HG02610 (cell line): ENCODE measurements around the gene CUEDC2.

ENCODE experiments used
- ATAC-seq: cut with Tn5 transposase; IDR thresholded peaks from one replicate; pipeline ENCODE4 v1.9.1; 2021; ENCODE audit warnings: mild to moderate bottlenecking, moderate library complexity; ENCODE audit not compliant: unreplicated experiment

The CUEDC2 gene, protein sequence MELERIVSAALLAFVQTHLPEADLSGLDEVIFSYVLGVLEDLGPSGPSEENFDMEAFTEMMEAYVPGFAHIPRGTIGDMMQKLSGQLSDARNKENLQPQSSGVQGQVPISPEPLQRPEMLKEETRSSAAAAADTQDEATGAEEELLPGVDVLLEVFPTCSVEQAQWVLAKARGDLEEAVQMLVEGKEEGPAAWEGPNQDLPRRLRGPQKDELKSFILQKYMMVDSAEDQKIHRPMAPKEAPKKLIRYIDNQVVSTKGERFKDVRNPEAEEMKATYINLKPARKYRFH

DNA sequence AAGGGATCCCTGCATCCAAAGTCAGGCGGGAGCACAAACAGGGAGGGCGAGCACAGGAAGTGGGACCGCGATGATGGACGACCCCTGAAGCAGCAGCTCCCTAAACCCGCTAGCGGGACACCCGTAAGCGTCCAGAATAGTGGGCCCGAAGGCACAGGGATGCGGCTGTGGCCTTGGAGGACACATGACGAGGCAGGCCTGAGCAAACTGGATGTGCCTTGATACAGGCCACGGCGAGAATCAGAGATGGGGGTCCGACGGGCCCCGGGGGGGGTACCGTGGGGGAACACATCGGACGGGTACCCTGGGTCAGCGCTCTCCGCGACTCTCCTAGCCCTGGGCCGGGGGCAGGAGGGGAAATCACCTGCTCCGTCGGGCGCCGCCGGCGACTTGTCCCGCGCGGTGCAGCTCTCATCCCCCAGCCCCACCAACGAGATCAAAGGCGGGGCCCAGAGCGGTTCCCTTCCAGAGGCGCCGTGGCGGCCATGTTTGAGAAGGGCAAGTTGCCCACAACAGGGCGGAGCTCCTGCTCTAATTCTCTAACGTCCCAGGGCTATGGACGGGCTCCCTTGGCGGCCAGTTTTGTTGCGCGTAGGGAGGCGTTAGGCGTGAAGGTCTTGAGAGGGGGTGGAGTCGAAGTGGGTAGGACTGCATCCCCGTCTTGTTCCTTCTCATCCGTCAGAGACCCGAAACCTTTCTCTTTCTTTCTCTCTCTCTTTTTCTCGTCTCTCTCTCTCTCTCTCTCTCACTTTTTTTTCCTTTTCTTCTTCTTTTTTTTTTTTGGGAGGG lies at the start of gene CUEDC2:
Gene CUEDC2, minus strand, starts transcription at position 413 of the 789 bp plus-strand sequence. CDS start 7,386 bp downstream, outside the sequence.
- ATAC-seq, result peak; percentile 84

DNA sequence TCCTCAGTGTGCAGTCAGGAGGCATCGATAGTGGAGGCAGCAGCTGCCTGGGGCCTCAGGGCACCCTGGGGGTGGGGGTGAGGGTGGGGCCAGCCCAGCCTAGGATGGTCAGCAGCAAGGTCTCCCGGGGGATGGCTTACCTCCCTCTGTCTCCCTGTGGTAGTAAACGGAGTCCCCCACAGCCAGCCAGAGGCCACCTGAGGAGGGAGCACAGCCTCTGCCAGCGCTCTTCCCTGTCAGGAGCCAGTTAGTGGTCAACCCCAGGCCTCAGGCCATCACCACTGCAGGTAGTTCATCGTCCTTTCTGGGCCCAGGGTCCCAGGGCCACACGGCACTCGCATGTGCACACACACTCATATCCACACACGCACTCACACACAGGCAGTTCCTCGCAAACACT lies 48.0 kb upstream of the CUEDC2 start:
- ATAC-seq, result no peak

DNA sequence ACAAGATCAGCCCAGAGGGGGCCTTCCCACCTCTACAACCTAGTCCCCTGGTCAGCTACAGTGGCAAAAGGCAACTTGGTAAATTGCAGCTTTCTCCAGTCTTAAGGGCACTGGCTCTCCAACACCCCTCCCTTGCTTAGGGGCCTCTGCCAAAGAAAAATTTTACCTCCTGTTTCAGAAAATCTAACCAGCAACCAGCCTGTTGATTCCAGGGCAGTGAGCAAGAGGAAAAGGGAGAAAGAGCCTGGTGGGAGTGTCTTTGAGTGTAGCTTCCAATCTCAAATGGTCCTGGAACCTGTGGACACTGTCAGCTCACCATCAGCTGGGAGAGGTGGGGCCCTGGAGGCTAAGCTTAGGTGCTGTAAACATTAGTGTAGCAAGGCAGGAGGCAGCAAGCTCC lies 47.3 kb upstream of the CUEDC2 start:
- no peak for ATAC-seq

DNA sequence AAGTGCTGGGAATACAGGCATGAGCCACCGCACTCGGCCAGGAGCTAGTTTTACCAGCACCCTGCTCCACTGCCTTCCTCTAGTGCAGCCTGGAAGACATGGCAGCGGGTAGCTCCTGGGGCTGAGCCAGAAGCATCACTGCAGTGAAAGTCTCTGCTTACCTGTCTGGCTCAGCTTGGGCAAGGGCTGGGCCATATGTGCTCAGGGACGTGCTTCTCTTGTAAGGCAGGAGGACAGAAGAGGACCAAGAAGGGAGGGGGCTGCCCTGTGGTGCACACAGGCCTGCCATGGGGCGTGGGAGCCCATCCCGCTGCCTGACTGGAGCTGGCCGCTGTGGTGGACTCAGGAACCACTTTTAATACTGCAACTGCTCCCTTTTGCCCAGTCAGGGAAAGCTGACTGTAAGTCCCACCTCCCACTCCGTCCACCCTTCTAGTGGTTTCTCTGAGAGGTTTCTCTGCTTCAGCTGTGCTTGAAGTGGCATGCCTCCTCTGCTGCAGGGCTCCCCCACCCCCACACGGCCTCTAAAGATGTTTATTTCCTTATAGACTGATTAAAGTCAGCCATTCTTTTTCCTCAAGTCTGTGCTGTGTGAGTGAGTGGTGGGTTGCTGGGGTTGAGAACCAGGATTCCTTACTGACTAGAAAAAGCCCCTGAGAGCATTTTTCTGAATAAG lies 44.2 kb upstream of the CUEDC2 start:
- ATAC-seq, result no peak

DNA sequence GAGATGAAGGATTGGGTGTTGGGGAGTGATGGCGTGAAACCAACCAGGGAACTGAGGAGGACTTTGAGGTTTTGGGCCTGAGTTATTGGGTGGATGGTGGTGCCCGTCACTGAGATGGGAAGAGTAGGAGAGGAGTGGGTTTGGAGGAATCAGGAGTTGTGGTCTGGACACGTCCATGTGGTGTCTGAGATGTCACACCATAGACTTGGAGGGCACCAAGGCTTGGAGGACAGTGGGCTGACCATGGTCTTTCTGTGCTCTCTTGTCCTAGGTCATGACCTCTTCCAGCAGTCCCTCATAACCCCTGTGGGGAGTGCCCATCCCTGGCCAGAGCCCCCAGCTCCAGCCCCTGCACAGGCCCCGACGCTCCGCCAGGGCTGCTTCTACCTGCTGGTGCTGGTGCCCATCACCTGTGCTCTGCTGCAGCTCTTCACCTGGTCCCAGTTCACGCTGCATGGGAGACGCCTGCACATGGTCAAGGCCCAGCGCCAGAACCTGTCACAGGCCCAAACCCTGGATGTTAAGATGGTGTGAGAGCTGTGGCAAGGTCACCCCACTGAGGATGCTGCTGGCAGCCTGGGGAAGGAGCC lies 43.2 kb upstream of the CUEDC2 start:
- no peak for ATAC-seq

DNA sequence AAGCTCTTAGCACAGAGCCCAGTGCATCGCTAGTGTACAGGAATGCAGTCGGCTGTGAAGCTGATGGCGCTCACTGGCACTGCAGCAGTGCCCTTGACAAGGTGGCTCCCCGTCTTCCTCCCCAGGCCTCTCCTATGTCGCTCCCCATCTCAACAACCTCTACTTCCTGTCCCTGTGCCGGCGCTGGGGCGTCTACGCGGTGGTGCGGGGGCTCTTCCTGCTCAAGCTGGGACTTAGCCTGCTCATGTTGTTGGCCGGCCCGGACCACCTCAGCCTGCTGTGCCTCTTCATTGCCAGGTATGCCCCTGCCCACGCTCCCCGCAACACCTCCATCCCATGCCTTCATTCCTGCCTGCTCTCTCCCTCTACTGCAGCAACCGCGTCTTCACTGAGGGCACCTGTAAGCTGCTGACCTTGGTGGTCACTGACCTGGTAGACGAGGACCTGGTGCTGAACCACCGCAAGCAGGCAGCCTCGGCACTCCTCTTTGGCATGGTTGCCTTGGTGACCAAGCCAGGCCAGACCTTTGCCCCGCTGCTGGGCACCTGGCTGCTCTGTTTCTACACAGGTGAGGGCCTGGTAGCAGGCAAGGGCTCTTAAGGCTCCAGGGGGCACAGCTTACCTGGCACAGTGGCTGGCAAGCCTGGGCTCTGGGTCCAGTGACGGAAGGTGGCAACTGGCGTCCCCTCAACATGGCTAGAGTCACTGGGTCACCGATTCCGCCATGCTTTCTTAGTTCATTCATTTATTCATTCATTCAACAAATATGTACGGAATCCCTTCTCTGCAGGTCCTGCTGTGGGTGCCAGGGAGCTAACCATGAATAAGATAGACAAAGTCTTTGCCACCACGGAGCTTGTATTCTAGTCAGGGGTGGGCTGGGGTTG lies 41.3 kb upstream of the CUEDC2 start:
- ATAC-seq, result no peak

DNA sequence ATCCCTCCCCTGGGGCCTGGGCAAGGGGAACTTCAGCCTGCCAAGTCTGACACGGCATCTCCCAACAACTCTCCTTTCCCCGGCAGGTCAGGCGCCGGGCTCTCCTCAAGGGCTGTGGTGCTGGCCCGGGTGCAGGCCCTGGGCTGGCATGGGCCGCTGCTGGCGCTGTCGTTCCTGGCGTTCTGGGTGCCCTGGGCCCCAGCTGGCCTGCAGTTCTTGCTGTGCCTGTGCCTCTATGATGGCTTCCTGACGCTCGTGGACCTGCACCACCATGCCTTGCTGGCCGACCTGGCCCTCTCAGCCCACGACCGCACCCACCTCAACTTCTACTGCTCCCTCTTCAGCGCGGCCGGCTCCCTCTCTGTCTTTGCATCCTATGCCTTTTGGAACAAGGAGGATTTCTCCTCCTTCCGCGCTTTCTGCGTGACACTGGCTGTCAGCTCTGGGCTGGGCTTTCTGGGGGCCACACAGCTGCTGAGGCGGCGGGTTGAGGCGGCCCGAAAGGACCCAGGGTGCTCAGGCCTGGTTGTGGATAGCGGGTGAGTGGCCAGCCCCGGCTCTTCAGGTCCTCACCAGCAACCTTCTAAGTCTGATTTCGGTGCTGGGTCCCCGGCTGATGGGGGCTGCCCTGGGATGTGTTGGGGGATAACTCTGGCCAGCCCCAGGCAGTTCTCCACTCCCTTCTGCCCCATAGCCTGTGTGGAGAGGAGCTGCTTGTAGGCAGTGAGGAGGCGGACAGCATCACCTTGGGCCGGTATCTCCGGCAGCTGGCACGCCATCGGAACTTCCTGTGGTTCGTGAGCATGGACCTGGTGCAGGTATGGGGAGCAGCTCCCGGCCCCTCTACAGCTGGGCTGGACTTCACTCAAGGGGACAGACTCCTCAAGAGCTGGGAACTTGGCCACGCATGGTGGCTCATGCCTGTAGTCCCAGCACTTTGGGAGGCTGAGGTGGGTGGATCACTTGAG lies 38.5 kb upstream of the CUEDC2 start:
- no peak for ATAC-seq

DNA sequence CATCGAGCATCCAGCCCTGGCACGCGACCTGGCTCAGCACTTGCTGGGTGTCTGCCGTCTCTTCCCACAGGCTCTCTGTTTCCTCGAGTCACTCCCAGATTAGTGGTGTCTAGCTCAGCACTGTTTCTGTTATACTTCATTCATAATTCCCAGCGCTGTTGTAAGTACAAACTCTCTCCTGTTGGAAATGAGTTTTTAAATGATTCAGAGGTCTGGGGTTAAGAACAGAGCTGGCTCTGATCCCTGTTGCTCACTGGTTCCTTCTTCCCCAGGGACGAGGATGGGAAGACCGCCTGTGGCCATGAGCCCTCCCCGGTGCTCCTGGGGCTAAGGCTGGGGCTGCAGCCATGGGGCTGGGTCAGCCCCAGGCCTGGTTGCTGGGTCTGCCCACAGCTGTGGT lies 36.3 kb upstream of the CUEDC2 start:
- ATAC-seq, result no peak

DNA sequence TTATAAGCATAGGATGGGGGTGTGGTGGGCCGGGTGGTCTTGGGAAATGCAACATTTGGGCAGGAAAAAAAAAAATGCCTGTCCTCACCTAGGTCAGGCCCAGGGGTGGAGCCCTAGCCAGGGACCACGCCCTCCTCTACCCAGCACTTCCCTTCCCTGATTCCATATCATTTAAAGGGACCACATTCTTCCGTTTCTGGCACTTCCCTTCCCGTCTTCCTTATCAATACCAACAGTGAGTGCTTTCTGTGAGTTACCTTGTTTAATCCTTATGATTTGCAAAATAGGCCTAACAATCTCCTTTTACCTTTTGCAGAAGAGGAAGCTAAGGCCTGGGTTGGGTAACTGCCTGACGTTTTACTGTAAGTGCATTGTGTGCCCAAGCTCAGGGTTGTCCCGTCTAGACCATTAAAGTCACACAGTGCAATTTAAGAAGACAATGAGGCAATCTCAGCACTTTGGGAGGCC lies 35.6 kb upstream of the CUEDC2 start:
- ATAC-seq, result no peak

DNA sequence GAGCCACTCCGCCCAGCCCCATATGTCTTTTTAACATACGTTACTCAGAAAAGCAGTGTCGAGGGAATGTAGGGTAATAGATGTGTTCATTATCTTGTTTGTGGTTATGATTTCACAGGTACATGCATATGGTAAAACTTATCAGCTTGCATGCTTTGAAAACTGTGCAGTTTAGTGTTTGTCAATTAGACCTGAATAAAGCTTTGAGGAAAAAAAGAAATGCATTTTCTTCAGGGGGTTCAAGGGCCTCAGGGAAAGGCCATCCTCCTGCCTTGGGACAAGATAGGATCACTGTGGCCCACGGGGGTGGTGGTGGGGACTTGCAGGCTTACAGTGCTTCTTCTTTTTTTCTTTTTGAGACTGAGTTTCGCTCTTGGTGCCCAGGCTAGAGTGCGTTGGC lies 34.9 kb upstream of the CUEDC2 start:
- no peak for ATAC-seq

DNA sequence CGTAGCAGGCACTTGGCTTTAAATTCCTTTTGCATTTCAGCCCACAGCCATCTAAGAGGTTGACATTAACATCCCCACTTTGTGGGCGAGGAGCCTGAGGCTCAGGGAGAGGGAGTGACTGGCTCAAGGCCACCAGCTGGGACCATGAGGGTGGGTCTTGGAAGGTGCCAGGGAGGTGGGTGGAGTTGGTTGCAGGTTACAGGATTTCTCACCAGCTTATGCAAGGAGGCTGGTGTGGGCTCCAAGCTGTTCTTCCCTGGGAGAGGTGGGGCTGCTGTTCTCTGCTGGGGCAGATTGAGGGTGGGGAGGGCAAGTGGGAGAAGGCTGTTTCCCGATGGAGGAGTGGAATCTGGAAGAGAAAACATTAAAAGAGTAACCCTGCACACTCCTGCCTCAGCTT lies 33.1 kb upstream of the CUEDC2 start:
- no peak for ATAC-seq

DNA sequence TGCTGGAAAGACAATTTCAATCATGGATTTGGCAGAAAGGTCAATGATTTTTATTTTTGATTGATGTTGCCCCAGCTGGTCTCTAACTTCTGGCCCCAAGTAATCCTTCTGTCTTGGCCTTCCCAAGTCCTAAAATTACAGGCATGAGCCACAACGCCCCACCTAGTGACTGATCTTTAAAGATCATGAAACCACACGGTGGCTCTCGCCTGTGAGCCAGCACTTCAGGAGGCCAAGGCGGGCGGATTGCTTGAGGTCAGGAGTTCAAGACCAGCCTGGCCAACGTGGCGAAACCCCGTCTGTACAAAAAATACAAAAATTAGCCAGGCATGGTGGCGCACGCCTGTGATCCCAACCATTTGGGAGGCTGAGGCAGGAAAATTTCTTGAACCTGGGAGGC lies 31.6 kb upstream of the CUEDC2 start:
- ATAC-seq, result no peak

DNA sequence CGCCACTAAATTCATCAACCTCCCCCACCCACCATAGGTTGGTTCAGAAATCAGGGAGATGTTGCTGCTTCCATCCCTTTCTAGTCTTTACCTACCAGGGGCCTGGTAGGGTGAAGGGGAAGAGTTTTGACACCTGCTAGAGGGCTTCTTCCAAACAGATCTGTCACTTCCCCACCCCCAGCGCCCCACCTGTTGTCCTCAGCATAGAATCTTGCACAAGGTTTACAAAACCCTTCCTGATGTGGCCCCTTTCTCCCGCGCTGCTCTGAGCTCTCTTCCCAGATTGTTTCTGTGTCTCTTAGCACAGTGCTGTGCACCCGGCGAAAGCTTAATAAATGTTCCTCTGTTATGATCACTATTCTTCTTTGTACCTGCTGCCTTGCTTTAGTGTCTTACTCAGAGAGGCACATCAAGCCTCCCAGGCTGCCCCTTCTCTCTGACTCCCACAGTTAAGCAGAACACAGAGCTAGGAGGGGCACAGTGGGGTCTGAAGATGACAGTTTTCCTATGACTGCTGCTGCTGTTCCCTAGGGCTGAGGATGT lies 30.2 kb upstream of the CUEDC2 start:
- no peak for ATAC-seq

DNA sequence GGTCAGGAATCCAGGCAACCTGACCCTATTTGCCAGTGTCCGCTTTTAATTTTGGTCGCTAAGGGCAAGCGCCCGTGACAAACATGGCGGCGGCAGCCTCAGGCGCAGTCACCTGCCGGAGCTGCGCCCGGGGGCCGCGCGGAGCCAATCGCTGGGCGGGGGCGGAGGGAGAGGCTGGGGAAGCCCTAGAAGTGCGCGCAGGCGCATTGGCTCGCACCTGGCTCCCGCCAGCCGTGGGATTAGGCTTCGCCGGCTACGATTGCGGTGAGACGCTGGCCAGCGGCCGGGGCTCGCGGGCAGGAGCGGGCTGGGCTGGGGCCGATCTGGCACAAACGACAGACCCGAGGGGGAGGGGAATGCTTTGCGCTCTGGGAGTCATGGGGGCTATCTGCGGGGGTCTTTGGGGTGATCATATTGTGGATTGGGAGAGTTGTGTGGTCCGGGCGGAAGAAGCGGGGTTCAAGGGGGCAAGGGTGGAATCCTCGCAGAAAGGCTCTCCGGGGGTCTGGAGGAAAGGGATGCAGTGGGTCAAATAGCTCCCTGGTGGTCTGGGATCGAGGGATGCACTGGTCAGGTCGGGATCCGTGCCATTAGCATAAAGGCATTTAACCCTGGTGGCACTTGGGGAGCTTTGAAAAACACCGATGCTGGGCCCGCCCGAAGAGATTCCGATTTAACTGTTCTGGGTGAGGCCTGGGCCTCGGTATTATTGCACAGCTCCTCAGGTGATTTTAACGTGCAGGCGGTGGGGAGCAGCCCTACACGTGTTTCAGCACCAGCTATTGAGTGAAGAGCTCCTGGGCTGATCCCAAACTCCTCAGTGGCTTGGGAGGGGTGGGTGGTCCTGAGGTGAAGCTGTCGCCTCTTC lies 29.0 kb upstream of the CUEDC2 start:
- peak; percentile 81 for ATAC-seq

DNA sequence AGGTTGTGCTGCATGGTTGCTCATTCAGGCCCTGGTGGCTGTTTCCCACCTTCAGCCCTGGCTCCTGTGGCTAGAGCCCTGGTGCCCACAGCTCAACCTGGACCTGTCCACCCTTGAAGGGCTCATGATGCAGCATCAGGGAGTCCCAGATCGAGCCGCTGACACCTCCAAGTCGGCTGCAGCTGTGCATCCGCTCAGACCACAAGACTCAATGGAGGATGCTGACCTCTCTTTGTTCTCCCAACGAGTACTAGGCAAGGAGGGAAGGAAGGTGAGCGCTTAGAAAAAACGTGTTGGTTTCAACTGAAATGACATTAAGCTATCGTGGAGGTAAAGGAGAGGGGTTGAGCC lies 28.4 kb upstream of the CUEDC2 start:
- no peak for ATAC-seq

DNA sequence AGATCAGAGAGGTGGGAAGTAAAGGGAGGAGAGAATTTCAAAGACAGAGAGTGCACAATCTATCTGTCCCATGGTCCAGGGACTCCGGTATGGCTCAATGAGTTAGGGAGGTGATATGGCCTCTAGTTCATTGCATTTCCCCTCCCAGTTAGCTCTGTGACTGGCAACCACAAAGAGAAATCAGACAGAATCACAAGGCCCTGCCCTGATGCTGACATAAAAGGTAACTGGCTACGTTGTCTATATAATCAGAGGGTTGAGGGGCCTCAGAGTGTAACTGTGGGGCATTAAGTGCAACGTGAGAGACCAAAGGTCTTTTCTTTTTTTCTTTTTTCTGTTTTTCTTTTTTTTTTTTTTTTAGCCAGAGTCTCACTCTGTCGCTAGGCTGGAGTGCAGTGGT lies 26.3 kb upstream of the CUEDC2 start:
- ATAC-seq, result no peak

DNA sequence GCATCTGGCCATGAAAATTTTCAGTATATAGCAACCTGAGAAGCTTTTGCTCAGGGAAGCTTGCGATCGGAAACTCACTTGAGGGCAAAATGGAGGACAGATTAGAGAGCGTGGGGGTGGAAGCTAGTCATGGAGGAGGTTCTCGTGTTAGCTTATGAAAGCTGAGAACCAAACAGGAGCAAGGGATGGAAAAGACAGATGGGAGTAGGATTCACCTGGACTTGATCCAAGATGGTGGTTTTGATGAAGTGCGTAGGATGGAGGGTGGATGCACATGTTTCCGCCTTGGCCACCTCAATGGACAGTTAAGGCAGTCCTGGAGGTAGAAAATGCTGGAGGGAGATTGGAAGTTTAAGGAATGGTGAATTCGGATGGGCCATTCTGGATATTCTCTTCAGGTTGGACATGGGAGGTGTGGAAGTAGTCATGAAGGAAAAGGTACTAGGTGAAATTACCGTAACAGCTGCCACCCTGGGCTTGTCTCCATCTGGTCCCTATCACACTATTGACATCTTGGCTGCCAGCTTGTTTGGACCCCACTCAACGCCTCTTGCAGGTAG lies 25.3 kb upstream of the CUEDC2 start:
- ATAC-seq, result no peak
